Stimulated activated CD8-positive, alpha-beta memory T cell treated with anti-CD3 and anti-CD28 coated beads, Interleukin-12 subunit alpha, Interleukin-12 subunit beta, amount 100 ng/mL, for 1 hour (primary cell): ENCODE measurements around the gene TRMU.

Experiments
- DNase-seq: peaks from one replicate; pipeline ENCODE4 v3.0.0-alpha.2; 2020; ENCODE audit warnings: low read depth

The TRMU gene

GRCh38 chr22:46336119-46337078 is 885 bp downstream of the TRMU start:
- no peak for DNase-seq

- no peak for DNase-seq
These were observed 2.4 kb downstream of the TRMU start for GRCh38 chr22:46337870-46338269.

- no peak for DNase-seq
These were observed 3.1 kb downstream of the TRMU start for GRCh38 chr22:46338636-46339035.

GRCh38 chr22:46339956-46340355 is 4.4 kb downstream of the TRMU start:
- no peak for DNase-seq

- DNase-seq, result no peak
These were observed 5.2 kb downstream of the TRMU start for GRCh38 chr22:46340676-46341075.

- no peak for DNase-seq
These were observed 11.3 kb downstream of the TRMU start for GRCh38 chr22:46346680-46347405.

GRCh38 chr22:46347646-46348045 is 12.1 kb downstream of the TRMU start:
- no peak for DNase-seq

GRCh38 chr22:46348099-46348695 is 12.7 kb downstream of the TRMU start:
- DNase-seq, result no peak

GRCh38 chr22:46349238-46349637 is 13.7 kb downstream of the TRMU start:
- DNase-seq, result no peak

- DNase-seq, result no peak
These were observed 14.2 kb downstream of the TRMU start for GRCh38 chr22:46349681-46350080.

GRCh38 chr22:46350121-46350520 is 14.6 kb downstream of the TRMU start:
- DNase-seq, result no peak

GRCh38 chr22:46350646-46351045 is 15.1 kb downstream of the TRMU start:
- no peak for DNase-seq

- DNase-seq, result no peak
These were observed 15.7 kb downstream of the TRMU start for GRCh38 chr22:46351131-46351735.

GRCh38 chr22:46351767-46352166 is 16.3 kb downstream of the TRMU start:
- no peak for DNase-seq

GRCh38 chr22:46352276-46352675 is 16.8 kb downstream of the TRMU start:
- no peak for DNase-seq

GRCh38 chr22:46352691-46353386 is 17.3 kb downstream of the TRMU start:
- no peak for DNase-seq

- no peak for DNase-seq
These were observed 18.1 kb downstream of the TRMU start for GRCh38 chr22:46353483-46354105.

GRCh38 chr22:46354176-46354992 is 18.9 kb downstream of the TRMU start:
- no peak for DNase-seq

GRCh38 chr22:46354993-46355305 is 19.4 kb downstream of the TRMU start:
- no peak for DNase-seq

- peak; percentile 31 for DNase-seq
These were observed 20.0 kb downstream of the TRMU start for GRCh38 chr22:46355369-46355995.
